Stimulated activated CD4-positive, alpha-beta T cell treated with anti-CD3 and anti-CD28 coated beads, Interleukin-1b, Interleukin-23, amount 100 ng/mL, for 4 hours (primary cell): Measurements from ENCODE around the gene BRICD5.
"Not testable (repeated sequence)": the region's sequence is repeated elsewhere in the genome, so short reads cannot be mapped to it uniquely, and the experiment has no call there.

Experiments
- DNase-seq, 2 donors: peaks; one replicate each; pipeline ENCODE4 v3.0.0-alpha.2; 2020; ENCODE audit warnings: low read depth in 2 of 2

BRICD5 gene

DNA sequence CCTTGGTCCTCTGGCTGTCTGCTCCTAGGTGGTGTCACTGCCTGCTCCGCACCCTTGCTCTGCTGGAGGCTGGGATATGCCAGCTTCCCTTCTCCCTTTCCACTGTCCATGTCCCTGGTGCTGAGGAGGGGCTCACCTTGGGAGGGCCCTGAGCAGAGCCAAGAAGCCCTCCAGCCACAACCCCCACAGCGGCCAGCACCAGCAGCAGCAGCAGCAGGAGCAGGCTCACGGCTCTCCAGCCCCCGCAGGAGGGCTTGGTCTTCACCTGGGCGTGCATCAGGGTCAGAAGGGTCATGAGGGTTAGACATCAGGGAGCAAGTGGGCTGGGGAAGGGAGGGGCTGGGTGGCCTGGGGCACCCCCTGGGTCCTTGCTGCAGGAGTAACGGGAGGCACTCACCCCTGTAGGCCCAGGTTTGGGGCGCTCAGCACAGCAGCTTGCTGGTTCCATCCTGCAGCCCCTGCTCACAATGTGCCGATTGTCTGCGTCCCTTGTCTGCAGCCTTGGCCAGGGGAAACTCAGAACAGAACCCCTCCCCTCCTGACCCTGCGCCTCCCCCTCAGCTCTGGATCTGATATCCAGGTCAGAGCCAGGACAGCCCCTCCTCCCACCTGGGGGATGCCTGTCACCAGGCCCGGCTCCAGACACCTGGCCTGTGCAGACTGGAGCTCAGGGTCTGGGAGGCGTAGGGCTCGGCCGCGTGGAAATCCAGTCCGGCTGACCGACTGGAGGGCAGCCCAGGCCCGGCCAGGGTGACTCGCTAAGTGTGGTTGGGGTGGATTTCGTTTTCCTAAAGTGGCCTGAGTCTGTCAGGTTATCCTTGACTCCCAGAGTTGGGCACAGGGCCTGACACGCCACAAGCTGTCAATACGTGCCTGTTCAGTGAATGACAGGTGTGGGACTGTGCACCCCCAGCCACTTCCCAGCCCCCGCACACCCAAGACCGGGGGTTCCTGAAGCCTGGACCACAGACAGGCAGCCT, at the start of gene BRICD5:
TSS of gene BRICD5 (minus strand) at position 478 of the 980 bp plus-strand sequence. CDS start at position 448, 30 bp downstream.
- DNase-seq = no peak

- no peak for DNase-seq
These were observed 49.6 kb upstream of the BRICD5 start for GRCh38 chr16:2260250-2260649.

GRCh38 chr16:2258530-2258929, 47.9 kb upstream of the BRICD5 start:
- not testable (repeated sequence) for DNase-seq

GRCh38 chr16:2257726-2258125, 47.1 kb upstream of the BRICD5 start:
- DNase-seq = no peak

- no peak for DNase-seq
These were observed 46.0 kb upstream of the BRICD5 start for GRCh38 chr16:2256531-2257140.

DNA sequence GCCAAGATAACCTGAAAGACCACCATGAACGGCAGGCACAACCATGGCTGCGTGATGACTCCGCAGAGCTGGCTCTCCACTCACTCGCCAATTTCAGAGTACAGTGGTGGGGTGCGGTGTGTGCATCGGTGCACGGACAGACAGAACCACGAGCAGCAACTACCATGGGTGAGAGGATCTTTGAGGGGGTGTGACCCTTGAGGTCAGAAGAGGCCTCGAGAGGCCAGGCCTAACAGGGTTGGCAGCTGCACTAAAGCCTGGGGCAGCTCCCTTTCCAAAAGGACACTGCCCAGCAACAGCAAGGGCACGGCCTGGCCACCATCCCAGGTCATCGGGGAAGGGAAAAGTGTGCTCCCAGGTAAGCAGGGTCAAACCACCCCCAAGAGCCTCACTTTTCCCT, 42.6 kb upstream of the BRICD5 start:
- DNase-seq = no peak

DNA sequence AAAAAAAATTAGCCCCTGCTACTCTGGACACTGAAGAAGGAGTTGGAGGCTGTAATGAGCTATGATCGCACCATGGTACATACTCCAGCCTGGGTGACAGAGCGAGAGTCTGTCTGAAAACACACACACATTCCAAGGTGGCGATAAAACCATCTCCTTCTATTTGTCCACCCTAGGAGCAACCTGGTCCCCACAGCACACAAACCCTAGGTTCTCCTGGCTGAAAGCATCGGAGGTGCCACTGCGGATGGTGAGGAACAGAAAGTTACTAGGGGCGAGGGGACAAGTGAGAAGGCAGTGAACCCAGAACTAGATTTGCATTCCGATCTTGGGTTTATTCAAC, 42.1 kb upstream of the BRICD5 start:
- DNase-seq = no peak

GRCh38 chr16:2251296-2252111, 40.8 kb upstream of the BRICD5 start, which contains the start of gene ECI1:
TSS of gene ECI1 (minus strand) at chr16:2251587. CDS start at chr16:2251566, 21 bp downstream.
- peak; percentile 58 to 76 for DNase-seq

GRCh38 chr16:2250652-2251295, 40.1 kb upstream of the BRICD5 start:
- DNase-seq = peak; percentile 24 to 32

- no peak for DNase-seq
These were observed 35.7 kb upstream of the BRICD5 start for GRCh38 chr16:2246301-2246885.

- DNase-seq = no peak
These were observed 34.5 kb upstream of the BRICD5 start for GRCh38 chr16:2244926-2245795.

DNA sequence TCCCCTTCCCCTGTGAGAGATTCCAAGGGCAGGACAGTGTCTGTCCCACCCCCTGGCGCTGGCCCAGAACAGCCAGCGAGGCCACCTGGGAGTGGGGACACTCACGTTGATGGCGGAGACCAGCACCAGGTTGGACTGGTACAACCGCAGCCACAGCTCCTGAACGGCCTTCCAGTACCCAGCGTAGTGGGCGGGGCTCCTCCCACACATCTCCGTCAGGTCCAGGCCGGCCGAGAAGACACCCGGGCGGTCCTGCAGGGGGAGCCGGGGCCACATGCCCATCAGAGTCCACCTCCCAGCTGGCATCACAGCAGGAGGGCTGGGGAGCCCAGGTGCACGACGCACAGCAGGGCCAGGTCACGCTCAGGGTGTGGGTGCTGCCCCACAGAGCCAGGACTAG, 33.6 kb upstream of the BRICD5 start:
- no peak for DNase-seq

GRCh38 chr16:2243781-2244180, 33.1 kb upstream of the BRICD5 start:
- no peak for DNase-seq

DNA sequence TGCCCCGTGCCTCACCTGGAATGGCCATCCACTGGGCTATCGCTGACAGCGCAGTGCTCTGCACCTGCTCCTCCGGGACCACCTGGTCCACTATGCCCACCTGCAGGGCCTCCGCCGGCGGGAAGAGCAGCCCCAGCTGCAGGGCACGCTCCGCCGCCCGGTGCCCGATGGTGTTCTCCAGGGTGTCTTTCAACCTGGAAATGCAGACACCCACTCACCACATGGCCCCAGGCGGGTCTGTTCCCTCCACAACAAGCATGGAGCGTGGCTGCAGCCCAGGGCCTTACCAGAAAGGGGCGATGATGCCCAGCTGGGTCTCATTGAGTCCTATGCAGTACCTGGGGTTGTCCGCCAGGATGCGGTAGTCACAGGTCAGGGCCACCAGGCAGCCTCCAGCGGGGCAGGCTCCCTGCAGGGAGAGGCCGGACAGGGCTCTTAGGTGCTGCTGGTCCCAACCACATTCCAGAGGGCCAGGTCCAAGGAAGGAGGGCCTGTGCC, 32.4 kb upstream of the BRICD5 start:
- DNase-seq = no peak

DNA sequence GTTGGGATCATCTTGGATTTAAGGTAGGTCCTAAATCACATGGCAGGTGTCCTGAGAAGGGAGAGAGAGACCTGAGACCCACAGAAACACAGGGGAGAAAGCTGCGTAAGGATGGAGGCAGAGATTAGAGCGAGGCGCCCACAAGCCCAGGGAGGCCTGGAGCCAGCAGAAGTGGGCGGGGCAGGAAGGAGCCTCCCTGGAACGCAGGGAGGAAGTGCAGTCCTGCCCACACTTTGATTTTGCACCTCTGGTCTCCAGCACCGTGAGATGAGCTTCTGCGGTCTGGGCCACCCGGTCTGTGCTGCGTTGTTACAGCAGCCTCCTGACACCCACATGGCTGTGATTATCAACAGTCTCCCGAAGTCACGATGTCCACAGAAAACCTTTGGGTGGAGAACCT, 31.9 kb upstream of the BRICD5 start:
- DNase-seq = no peak

- DNase-seq = not testable (repeated sequence)
These were observed 29.7 kb upstream of the BRICD5 start for GRCh38 chr16:2240331-2240730.

DNA sequence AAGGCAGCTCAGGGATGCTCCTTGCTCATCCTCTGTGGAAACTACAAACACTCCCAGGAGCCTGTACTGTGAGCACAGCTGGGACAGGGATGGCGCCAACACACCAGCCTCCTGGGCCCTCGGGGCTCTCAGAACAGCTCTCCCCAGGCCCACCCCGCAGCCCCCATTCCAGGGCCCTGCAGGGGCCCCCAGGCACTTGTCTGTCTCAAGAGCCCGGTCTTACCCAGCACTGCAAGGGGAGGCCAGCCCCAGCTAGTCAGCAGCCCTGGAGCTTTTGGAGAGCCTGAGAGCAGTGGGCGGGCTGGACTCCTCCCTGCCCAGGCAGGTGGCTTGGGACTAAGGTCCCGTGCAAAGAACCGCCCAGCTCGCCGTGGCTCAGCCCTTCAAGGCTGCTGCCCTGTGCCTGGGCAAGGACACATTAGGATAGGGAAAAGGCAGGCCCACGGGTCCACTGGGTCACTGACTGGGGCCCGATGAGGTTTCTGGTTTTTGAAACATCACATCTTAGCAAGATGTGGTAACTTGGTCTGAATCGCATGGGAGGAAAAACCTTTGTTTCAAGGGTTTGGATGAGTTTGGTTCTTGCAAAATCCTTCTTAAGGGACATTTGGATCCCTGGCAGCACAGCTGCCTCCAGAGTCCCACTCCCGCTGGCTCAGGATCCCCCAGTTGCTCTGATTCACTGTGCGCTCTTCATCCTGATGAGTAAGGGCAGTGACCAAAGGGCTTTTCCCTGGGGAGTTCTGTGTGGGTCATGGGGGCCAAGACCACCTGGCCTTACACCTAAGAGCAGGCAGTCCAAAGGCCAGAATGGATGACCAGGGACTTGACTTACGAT, 28.4 kb upstream of the BRICD5 start:
- DNase-seq = no peak

- DNase-seq = no peak
These were observed 27.6 kb upstream of the BRICD5 start for GRCh38 chr16:2238150-2238837.
